Measurements from ENCODE around the gene TESMIN.

TESMIN gene

GRCh38 chr11:68680541-68681231 lies 70.6 kb downstream of the TESMIN start:
- DNase-seq, result no peak

DNA sequence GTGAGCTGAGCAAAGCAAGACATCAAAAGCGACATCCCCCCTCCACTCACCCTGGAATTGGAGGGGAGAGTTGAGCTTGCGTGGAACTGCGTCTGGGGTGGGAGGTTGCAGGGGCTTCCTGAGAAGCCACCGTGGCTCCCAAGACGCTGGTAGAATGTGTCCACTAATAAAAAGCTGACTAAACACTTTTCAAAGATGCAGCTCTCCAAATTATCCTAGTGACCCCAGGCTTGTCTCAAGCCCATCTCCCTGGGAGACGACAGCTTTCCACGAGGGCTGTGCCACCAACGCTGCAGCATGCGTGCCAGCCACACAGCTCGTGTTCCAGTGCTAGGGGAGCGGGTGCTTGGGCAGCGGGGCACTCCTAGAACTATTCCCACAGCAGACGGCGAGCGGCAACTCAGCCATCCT lies 73.3 kb downstream of the TESMIN start:
- no peak for DNase-seq

DNA sequence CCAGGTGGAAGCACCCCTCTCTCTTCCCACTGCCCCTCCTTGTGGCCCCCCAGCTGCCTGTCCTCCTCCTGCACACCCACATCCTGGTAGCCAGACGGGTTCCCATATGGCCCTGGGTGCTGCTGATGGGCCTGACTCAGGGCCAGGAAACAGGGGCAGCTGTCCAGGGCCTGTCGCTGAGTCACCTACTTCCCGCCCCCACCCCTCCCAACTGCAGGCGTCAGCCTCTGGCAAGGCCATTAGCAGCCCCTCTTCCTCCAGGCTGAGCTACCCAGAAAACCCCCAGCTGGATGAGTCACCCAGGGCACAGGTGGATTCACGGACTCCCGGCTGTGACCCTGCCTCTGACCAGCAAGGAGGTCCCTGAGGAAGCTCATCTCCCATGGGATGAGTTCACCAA lies 73.9 kb downstream of the TESMIN start:
- no peak for DNase-seq

DNA sequence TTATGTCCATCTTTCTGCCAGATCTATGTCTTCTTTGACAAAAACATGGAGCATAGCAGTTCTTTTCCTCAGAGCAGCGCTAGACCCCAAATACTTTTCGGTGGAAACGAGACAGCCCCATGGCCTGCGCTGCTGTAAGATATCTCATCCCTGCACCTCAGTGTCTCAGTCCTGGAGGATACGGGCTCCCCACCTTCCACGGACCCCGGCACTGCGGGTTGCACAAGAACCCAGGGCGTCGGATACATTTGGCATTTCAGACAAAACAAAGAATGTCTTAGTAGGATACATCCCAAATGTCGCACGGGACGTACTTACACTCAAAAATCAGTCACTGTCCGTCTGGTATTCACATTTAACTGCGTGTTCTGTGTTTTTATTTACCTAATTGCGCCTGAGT lies 76.9 kb downstream of the TESMIN start:
- DNase-seq, result no peak

GRCh38 chr11:68673991-68674390 lies 77.3 kb downstream of the TESMIN start:
- DNase-seq, result no peak

GRCh38 chr11:68673306-68673945 lies 77.9 kb downstream of the TESMIN start:
- no peak for DNase-seq

DNA sequence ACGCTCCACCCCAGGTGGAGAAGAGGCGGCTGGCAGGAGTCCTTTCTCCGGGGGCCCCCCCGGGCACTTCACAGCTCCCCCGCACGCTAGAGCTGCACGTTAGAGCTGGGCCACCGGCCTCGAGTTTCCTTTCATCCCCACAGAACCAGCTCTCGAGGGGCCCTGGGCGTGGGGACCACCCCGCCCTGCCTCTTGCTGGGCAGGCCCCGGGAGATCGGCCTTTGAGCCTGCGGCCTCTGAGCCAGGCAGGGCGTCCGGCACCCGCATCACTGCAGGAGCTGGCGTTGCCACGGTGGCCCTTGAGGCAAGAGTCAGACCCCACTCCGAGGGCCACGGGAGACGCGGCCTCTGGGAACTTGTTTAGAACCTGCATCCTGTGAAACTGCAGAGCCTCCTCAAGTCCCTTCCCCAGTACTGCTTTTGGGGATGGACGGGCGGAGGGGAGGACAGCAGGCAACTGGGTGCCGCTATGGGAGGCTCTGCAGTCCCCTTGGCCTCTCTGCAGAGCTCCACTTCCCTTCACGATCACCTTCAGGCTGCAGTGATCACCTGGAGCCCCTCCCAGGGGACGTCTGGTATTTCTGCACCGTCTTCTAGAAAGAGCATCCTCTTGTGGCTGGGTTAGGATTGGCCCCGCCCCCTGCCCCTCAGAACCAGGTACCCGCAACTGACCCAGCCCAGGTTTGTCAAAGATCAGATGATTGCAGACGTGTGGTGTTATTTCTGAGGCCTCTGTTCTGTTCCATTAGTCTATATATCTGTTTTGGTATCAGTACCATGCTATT lies 80.9 kb downstream of the TESMIN start:
- no peak for DNase-seq

GRCh38 chr11:68669301-68670090 lies 81.8 kb downstream of the TESMIN start:
- DNase-seq, result no peak

DNA sequence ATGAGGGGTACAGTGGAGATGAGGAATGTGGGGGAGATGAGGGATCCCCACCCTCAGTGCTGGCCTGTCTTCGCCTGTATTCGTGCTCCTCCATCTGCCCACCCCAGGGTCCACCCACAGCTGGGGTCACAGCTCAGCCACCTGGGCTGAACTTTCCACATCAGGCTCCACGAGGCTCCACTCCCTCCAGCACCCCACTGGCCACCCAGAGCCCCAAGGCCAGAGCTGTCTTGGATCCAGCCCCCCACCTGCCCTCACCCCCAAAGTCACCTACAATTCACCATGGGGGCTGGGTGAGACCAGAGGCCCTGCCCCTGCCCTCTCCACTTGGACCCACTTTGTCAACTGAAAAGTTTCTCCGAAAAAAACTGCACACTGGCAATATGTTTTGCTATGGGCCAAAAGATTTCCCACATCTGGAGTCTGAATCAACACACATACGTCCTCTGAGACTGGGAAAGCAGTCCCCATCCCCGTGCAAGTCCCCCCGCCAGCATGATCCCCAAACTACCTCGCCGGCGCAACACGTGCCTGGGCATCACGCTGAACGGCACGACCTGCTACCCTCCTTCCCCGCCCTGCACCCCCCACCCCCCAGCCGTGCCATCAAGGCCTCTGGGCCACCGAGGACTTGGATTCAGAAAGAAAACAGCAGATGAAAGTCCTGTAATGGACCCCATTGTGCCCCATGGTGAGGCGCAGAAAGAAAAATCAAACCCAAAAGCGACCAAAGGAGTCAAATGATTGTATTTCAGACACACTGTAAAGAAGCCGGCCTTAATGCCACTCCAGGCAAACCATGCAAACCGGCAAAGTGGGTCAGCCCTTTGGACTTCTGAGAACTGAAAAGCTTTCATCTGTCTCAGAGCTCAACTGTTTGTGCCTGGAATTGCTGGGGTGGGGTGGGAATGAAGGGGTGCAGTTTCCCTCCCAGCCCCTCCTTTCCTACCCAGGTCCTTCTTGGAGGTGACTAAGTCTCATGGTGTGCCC lies 83.5 kb downstream of the TESMIN start:
- no peak for DNase-seq

GRCh38 chr11:68666849-68667248 lies 84.5 kb downstream of the TESMIN start:
- no peak for DNase-seq

GRCh38 chr11:68665436-68665835 lies 85.9 kb downstream of the TESMIN start:
- no peak for DNase-seq

DNA sequence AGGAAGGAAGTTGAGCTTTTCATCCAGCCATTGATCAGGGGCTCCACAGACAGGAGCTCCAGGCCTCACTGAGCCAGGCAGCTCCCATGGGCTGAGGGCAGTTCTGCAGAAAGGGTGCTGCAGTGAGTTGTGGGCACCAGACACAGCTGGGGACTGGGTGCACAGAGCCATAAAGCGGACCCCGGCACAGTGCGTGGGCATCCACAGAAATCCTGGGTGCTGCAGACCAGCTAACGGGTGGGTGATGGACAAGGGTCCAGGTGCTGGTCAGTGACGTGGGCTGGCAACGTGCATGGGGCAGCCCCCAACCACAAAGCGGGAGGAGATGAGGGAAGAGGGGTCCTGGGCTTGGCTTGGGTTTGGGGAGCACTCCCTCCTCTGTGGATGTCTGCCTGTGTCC lies 86.4 kb downstream of the TESMIN start:
- no peak for DNase-seq

DNA sequence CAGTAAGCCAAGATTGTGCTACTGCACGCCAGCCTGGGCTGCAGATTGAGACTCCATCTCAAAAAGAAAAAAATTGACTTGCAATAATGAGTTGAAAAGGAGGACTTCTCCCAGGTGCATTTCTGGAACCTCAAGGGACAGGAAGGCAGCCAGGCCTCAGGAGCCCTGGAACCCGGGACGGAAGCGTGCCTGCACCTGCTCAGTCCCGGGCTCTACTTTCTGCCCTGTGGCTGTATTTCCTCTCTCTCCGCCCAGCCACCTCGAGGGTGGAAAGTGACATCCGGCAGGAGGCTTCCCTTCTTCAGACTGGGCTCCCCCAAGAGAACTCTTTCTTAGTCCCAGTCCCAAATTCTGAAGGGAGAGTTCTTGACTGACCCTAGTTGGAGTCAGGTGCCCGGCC lies 87.2 kb downstream of the TESMIN start:
- no peak for DNase-seq

DNA sequence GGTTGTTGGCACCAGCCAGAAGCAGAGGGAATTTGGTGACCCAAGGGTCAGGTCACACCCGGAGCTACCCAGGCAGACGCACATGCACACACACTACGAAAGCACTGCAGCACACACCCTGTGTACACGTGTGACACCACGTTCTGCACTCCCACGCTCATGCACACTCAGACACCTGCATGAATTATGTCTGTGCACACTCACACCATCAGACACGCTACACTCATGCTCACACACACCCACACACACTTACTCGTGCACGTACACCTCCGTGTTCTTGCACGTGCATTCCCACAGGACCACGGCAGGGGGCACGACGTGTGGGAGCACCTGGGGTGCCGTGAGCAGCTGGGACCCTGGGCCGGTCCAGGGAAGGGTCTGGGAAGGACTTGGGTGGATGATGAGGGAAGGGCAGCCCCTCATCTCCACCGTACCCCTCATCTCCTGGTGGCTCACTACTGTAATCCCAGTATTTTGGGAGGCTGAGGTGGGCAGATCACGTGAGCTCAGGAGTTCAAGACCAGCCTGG lies 87.8 kb downstream of the TESMIN start:
- no peak for DNase-seq

- DNase-seq, result no peak
Measured at GRCh38 chr11:68661697-68662603, 89.4 kb downstream of the TESMIN start.

DNA sequence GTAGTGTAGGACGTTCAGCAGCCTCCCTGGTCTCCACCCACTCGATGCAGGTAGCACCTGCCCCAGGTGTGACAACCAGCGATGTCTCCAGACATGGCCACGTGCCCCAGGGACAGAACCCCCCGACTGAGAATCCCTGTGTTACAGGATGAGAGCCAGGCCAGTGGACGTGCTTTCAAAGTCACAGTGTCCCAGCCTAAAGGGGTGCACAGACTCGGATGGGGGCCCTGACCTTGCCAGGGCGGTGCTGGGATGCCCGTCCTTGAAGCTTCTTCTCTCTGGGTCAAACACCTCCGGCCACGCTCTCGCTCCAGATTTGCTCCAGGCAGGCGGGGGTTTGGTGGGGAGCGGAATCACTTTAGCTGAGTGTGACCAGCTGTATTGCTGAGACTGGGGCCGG lies 90.3 kb downstream of the TESMIN start:
- no peak for DNase-seq

GRCh38 chr11:68660066-68660810 lies 91.1 kb downstream of the TESMIN start:
- DNase-seq, result no peak

DNA sequence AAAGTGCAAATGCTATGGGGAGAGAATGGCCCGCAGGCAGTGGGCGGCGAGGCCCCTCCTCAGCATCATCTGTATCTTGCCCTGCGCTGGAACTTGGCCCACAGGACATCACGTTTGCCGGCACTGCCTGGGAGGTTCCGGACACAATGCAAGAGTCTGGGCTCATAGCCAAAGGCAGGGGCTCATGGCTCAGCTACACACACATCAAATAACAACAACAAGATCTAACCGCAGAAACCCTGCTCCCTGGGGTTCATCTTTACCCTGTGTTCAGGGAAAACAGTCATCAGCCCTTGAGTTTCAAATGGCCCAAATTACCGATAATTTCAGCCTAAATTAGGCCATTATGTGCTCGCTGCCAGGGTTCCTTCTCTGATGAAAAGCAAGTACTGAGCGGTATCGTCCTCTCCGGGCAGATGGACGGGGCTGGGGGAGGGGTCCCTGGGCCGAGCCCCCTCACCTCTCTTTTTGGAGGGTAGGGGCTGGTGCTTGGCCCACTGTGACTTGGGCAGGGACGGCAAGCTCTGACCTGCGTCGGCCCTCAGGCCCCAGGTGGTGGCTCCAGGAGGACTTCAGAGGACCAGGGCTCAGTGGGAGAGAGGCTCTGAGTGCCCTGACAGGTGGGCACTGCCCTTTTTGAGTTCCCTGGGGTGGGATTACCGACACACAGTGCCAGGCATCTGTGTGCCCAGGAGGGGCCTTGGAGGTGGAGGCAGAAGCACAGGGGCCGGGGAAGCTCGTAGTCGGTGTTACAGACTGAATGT lies 92.0 kb downstream of the TESMIN start:
- no peak for DNase-seq

GRCh38 chr11:68658661-68659060 lies 92.7 kb downstream of the TESMIN start:
- no peak for DNase-seq

Data from activated CD4-positive, alpha-beta T cell treated with anti-CD3 and anti-CD28 coated beads, Interleukin-2, amount 50 U/mL, for 48 hours (primary cell).